Measurements from ENCODE around the gene FBXO40. TPM values are rescaled to one million over a fixed set of nuclear protein-coding genes. Genes with fewer than 3 reads are reported as not detected.
A peak's percentile ranks its signal among the peaks of the same experiment; 100 is the strongest.

Gene FBXO40
- total RNA-seq, 4 donors from 2014 or later = 7.2 to 40.8 (median 28.7) TPM

- ATAC-seq = no peak
- no peaks in the 10 kb centered on the region for H3K9me3 ChIP-seq
- peaks cover 0 to 57% of the 10 kb centered on the region in 2 donors for H3K36me3 ChIP-seq
- no peak for DNase-seq
- H3K4me3 ChIP-seq = no peak overlapping the region
- TF ChIP-seq, protein P1, sequence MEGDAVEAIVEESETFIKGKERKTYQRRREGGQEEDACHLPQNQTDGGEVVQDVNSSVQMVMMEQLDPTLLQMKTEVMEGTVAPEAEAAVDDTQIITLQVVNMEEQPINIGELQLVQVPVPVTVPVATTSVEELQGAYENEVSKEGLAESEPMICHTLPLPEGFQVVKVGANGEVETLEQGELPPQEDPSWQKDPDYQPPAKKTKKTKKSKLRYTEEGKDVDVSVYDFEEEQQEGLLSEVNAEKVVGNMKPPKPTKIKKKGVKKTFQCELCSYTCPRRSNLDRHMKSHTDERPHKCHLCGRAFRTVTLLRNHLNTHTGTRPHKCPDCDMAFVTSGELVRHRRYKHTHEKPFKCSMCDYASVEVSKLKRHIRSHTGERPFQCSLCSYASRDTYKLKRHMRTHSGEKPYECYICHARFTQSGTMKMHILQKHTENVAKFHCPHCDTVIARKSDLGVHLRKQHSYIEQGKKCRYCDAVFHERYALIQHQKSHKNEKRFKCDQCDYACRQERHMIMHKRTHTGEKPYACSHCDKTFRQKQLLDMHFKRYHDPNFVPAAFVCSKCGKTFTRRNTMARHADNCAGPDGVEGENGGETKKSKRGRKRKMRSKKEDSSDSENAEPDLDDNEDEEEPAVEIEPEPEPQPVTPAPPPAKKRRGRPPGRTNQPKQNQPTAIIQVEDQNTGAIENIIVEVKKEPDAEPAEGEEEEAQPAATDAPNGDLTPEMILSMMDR (IDR thresholded peaks at IDR 0.05 in 4 of 5, conservative IDR thresholded peaks at IDR 0.05 in 1 of 5) = no peak
- TF ChIP-seq POLR2A (IDR thresholded peaks at IDR 0.05) = no peak
- H3K4me1 ChIP-seq = peaks cover 8 to 12% of the 10 kb centered on the region in 2 donors
- in situ Hi-C loops (cut with MboI; ENCODE audit: low sequenced_read_pairs in 4 of 4) = no loop called here
- H3K27ac ChIP-seq = peak overlapping the region in 1 of 4 donors; percentile 5
- H3K27me3 ChIP-seq = no peaks in the 10 kb centered on the region
- intact Hi-C loops (cut with DNase I; ENCODE audit: low total_unique reads) = no loop called here
Measured at GRCh38 chr3:121665488-121665887, 72.3 kb downstream of the FBXO40 start.

DNA sequence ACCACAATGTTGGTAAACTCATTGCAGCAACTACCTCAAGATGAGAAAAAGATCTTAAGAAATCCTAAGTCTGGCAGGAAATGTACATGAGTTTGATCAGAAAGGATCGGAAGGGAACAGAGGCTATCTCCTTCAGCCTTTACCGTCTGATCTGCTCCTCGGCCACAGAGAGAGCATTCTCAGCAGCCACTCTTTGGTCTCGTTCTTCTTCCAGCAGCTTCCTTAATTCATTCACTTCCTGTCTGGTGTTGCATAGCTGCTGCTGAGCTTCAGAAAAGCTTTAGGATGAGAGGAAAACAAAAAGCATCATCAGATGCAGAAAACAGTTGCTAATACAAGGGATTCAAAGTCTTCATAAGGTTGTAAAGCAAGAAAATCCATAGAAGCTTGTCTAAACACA, 74.2 kb downstream of the FBXO40 start:
- Histone ChIP-seq H3K36me3 (peaks cover 0 to 57% of the 10 kb centered on the region in 2 donors), H3K9me3 (no peaks in the 10 kb centered on the region), H3K4me3 (no peak overlapping the region), H3K27ac (no peak overlapping the region), H3K27me3 (no peaks in the 10 kb centered on the region), H3K4me1 (peaks cover 8 to 12% of the 10 kb centered on the region in 2 donors)
- intact Hi-C loops (cut with DNase I; ENCODE audit: low total_unique reads) (no loop called here), in situ Hi-C loops (cut with MboI; ENCODE audit: low sequenced_read_pairs in 4 of 4) (no loop called here)
- TF ChIP-seq POLR2A (IDR thresholded peaks at IDR 0.05) = no peak
- TF ChIP-seq, protein P1 (IDR thresholded peaks at IDR 0.05 in 4 of 5, conservative IDR thresholded peaks at IDR 0.05 in 1 of 5) = no peak
- ATAC-seq = no peak
- no peak for DNase-seq

DNA sequence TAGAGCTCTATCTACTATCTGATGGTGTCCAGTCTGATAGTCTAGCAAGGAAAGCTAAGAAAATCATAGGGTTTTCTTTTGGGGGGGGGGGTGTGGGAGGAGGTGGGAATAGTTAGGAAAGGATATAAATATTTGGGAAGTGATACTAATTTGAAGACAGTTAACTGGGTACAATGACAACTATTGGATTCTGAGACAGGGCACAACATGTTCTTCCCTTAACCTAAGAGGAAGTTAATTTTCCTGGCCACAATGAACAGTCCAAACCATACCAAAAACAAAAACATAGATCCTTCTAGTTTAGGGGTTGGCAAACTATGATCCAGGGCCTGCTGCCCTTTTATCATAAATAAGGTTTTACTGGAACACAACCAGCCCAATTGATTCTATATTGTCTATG, 77.5 kb downstream of the FBXO40 start:
- Histone ChIP-seq H3K27me3 (no peaks in the 10 kb centered on the region), H3K27ac (no peak overlapping the region), H3K4me1 (no peaks in the 10 kb centered on the region), H3K9me3 (no peaks in the 10 kb centered on the region), H3K4me3 (no peak overlapping the region), H3K36me3 (peaks cover 0 to 59% of the 10 kb centered on the region in 2 donors)
- no peak for DNase-seq
- ATAC-seq = peak in 1 of 2 donors; percentile 36
- intact Hi-C loops (cut with DNase I; ENCODE audit: low total_unique reads) (no loop called here), in situ Hi-C loops (cut with MboI; ENCODE audit: low sequenced_read_pairs in 4 of 4) (no loop called here)
- no peak for TF ChIP-seq POLR2A (IDR thresholded peaks at IDR 0.05)
- TF ChIP-seq, protein P1 (IDR thresholded peaks at IDR 0.05 in 4 of 5, conservative IDR thresholded peaks at IDR 0.05 in 1 of 5) = no peak

GRCh38 chr3:121677141-121677540, 84.0 kb downstream of the FBXO40 start:
- in situ Hi-C loops (cut with MboI; ENCODE audit: low sequenced_read_pairs in 4 of 4) = no loop called here
- peaks cover 2 to 71% of the 10 kb centered on the region in 2 donors for H3K36me3 ChIP-seq

More at GRCh38 chr3:121677141-121677540, 84.0 kb downstream of the FBXO40 start:
- intact Hi-C loops (cut with DNase I; ENCODE audit: low total_unique reads) = no loop called here
- H3K27me3 ChIP-seq = no peaks in the 10 kb centered on the region
- no peaks in the 10 kb centered on the region for H3K4me1 ChIP-seq
- no peaks in the 10 kb centered on the region for H3K9me3 ChIP-seq
- H3K4me3 ChIP-seq = no peak overlapping the region
- TF ChIP-seq, protein P1 (IDR thresholded peaks at IDR 0.05 in 4 of 5, conservative IDR thresholded peaks at IDR 0.05 in 1 of 5) = no peak
- TF ChIP-seq POLR2A (IDR thresholded peaks at IDR 0.05) = no peak
- ATAC-seq = no peak
- no peak for DNase-seq
- no peak overlapping the region for H3K27ac ChIP-seq

Other genes starting within 250 kb of the FBXO40 start
- gene POLQ, start 47.4 kb upstream of the FBXO40 start, total RNA-seq = under 1 TPM in 3 of 4 donors, not detected in 1; 0.07 to 0.24 (median 0.18) TPM
- not detected for gene ARGFX, start 25.4 kb upstream of the FBXO40 start, total RNA-seq
- 10 to 100 TPM in 1 of 4 donors, 1 to 10 TPM in 3; 6.6 to 15.3 (median 7.8) TPM for gene HCLS1, start 67.5 kb downstream of the FBXO40 start, total RNA-seq
- gene GOLGB1, start 156.4 kb downstream of the FBXO40 start, total RNA-seq = 10 to 100 TPM; 18.1 to 31.6 (median 26.7) TPM
- gene IQCB1, start 241.7 kb downstream of the FBXO40 start, total RNA-seq = 10 to 100 TPM in 3 of 4 donors, 1 to 10 TPM in 1; 8.8 to 14.0 (median 11.8) TPM
- 1 to 10 TPM; 2.6 to 5.7 (median 3.6) TPM for gene EAF2, start 241.8 kb downstream of the FBXO40 start, total RNA-seq